GM18909 (cell line): Measurements from ENCODE around the gene AGBL3.
A peak's percentile ranks its signal among the peaks of the same experiment; 100 is the strongest.

Source experiments
- ATAC-seq: cut with Tn5 transposase; IDR thresholded peaks from one replicate; pipeline ENCODE4 v1.9.1; 2021; ENCODE audit warnings: mild to moderate bottlenecking; ENCODE audit not compliant: unreplicated experiment, poor library complexity

The AGBL3 gene

GRCh38 chr7:134986363-134987251 lies at the start of gene AGBL3:
Gene AGBL3, plus strand, starts transcription at chr7:134986508. Its CDS starts 1,426 bp downstream, at chr7:134987934.
- peak; percentile 94 for ATAC-seq

GRCh38 chr7:134936893-134937510 lies 49.3 kb upstream of the AGBL3 start:
- no peak for ATAC-seq

GRCh38 chr7:134938141-134938540 lies 48.2 kb upstream of the AGBL3 start:
- ATAC-seq = no peak

- no peak for ATAC-seq
Measured at GRCh38 chr7:134939136-134939535, 47.2 kb upstream of the AGBL3 start.

- no peak for ATAC-seq
Measured at GRCh38 chr7:134940729-134941128, 45.6 kb upstream of the AGBL3 start.

GRCh38 chr7:134941185-134941900 lies 45.0 kb upstream of the AGBL3 start:
- no peak for ATAC-seq

GRCh38 chr7:134941952-134942351 lies 44.4 kb upstream of the AGBL3 start:
- no peak for ATAC-seq

- no peak for ATAC-seq
Measured at GRCh38 chr7:134942690-134943466, 43.4 kb upstream of the AGBL3 start.

GRCh38 chr7:134943785-134944400 lies 42.4 kb upstream of the AGBL3 start:
- peak; percentile 79 for ATAC-seq

- ATAC-seq = no peak
Measured at GRCh38 chr7:134945691-134946090, 40.6 kb upstream of the AGBL3 start.

GRCh38 chr7:134946260-134946659 lies 40.0 kb upstream of the AGBL3 start:
- ATAC-seq = no peak

GRCh38 chr7:134947329-134947728 lies 39.0 kb upstream of the AGBL3 start:
- no peak for ATAC-seq

GRCh38 chr7:134947831-134948230 lies 38.5 kb upstream of the AGBL3 start:
- ATAC-seq = no peak

- ATAC-seq = no peak
Measured at GRCh38 chr7:134948246-134948645, 38.1 kb upstream of the AGBL3 start.

- ATAC-seq = no peak
Measured at GRCh38 chr7:134948736-134949135, 37.6 kb upstream of the AGBL3 start.

GRCh38 chr7:134949171-134949570 lies 37.1 kb upstream of the AGBL3 start:
- ATAC-seq = no peak

- ATAC-seq = no peak
Measured at GRCh38 chr7:134954197-134955082, 31.9 kb upstream of the AGBL3 start.

GRCh38 chr7:134957005-134957404 lies 29.3 kb upstream of the AGBL3 start:
- no peak for ATAC-seq

- ATAC-seq = no peak
Measured at GRCh38 chr7:134959810-134960209, 26.5 kb upstream of the AGBL3 start.
